Measurements from ENCODE around the gene KRT222.

The KRT222 gene

GRCh38 chr17:40606548-40607353, 58.2 kb downstream of the KRT222 start:
- H3K4me3 ChIP-seq (replicated peaks in 1 of 2; ENCODE audit: low read depth in 2 of 2, low read length in 2 of 2), result no peak overlapping the region
- no peak for TF ChIP-seq CTCF (IDR thresholded peaks at IDR 0.05; ENCODE audit: low read depth, low read length)
- no peak for DNase-seq (ENCODE audit: low read depth in 2 of 2)

- no peak for DNase-seq (ENCODE audit: low read depth in 2 of 2)
- H3K4me3 ChIP-seq (replicated peaks in 1 of 2; ENCODE audit: low read depth in 2 of 2, low read length in 2 of 2), result no peak overlapping the region
- TF ChIP-seq CTCF (IDR thresholded peaks at IDR 0.05; ENCODE audit: low read depth, low read length), result no peak
Measured at GRCh38 chr17:40605306-40605705, 59.7 kb downstream of the KRT222 start.
